D721Med (cell line): ENCODE data around the gene KYNU.
"Not testable (repeated sequence)": the region's sequence is repeated elsewhere in the genome, so short reads cannot be mapped to it uniquely, and the experiment has no call there.

Source experiments
- DNase-seq: peaks from one replicate; pipeline ENCODE4 v3.0.0; 2011; ENCODE audit warnings: low spot score; ENCODE audit not compliant: insufficient read length
- FAIRE-seq: peaks from 2 replicates; lab custom pipeline; 2011; peaks lifted over from hg19 to GRCh38; lab: Jason Lieb, UNC
- TF ChIP-seq, protein P1 (sequence below): IDR thresholded peaks from 2 replicates; pipeline ENCODE4 v1.5.1; 2012; ENCODE audit warnings: mild to moderate bottlenecking, control low read depth; ENCODE audit not compliant: insufficient read depth; ENCODE audit errors: missing control alignments

KYNU gene

DNA sequence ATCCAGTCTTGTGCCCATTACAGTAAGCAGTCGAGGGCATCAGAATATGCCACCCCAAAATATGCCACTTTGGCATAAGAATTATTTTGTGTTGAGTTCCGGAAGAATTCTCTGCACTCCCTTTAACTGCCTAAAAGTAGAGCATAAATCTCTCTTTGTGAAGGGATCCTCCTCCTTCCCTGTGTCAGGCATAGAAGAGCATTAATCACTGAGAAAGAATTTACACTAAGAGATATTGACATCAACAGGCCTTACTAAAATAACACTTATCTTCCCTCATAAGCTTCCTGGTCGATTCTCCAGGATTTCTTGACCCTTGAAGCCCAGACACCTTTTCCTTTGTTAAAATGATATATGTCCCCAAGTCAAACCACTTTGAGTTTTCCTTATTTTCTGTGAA is 27.6 kb upstream of the KYNU start:
- TF ChIP-seq, protein P1, sequence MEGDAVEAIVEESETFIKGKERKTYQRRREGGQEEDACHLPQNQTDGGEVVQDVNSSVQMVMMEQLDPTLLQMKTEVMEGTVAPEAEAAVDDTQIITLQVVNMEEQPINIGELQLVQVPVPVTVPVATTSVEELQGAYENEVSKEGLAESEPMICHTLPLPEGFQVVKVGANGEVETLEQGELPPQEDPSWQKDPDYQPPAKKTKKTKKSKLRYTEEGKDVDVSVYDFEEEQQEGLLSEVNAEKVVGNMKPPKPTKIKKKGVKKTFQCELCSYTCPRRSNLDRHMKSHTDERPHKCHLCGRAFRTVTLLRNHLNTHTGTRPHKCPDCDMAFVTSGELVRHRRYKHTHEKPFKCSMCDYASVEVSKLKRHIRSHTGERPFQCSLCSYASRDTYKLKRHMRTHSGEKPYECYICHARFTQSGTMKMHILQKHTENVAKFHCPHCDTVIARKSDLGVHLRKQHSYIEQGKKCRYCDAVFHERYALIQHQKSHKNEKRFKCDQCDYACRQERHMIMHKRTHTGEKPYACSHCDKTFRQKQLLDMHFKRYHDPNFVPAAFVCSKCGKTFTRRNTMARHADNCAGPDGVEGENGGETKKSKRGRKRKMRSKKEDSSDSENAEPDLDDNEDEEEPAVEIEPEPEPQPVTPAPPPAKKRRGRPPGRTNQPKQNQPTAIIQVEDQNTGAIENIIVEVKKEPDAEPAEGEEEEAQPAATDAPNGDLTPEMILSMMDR, result no peak
- DNase-seq, result no peak
- FAIRE-seq, result no peak

GRCh38 chr2:142853912-142854311 is 23.6 kb upstream of the KYNU start:
- TF ChIP-seq, protein P1, result no peak
- FAIRE-seq (no peak), DNase-seq (no peak)

DNA sequence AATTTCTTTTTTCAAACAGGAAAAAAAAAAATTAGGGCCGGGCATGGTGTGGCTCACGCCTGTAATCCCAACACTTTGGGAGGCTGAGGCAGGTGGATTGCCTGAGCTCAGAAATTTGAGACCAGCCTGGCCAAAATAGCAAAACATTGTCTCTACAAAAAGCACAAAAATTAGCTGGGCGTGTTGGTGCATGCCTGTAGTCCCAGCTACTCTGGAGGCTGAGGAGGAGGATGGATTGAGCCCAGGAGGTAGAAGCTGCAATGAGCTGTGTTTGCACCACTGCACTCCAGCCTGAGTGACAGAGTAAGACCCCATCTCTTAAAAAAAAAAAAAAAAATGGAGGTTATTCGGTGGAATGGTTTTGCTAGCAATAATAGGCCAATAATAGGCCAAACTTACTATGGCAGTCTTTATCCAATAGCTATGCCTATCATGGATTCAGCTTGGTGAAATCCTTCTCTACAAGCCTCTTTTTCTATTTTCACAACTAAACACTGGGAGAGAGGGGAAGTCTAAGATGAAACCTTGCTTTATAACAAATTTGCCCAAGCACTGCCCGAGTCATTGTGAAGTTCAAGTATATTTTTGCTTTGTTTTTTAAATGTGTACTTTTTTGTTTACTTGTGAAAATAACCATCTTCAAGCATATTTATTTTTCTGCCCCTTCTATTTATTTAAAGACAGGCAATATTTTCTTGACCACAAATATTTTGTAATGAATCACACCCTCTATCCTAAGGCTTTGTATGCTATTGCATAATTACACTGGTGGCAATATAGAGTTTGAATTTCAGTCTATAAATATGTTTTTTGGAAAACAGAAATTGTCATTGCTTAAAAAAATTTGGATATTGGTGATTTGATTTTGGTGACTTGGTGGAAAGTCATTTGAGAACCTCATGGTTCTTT is 20.0 kb upstream of the KYNU start:
- TF ChIP-seq, protein P1, result no peak
- DNase-seq (no peak), FAIRE-seq (no peak)

DNA sequence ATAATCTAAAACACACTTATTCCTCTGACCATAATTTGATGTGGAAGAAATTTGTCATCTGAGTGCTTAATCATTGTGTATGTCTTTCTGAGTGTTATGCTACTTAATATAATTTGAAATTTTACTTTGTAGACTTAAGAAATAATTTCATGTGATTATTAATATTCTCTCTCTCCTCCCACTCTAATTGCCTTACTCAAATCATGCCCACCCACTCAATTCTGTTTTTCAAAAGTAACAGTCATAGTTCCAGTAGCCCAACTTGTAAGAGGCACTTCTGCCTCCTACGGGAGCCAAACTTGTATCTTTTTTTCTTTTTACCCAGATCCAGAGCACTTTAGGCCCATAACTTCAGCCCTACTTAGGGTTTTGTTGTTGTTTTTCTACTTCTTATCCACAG is 18.5 kb upstream of the KYNU start:
- FAIRE-seq (no peak), DNase-seq (no peak)
- TF ChIP-seq, protein P1, result no peak

DNA sequence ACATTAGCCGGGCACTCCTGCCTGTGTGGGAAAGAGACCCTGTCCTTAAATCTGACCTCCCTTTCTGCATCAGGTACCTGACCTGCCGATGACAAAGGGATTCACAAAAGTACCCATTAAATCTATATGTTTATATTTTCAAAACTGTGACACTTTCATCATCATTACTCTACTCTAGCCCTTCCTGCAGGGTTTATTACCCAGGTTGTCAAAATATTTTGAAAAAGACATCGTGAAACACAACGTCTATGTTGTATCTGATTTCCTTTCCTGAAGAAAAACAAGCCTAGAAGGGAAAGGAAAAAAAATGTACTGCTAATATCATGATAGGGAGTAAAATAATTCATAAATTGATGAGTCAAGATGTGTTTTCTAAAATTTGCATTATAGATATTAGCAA is 15.2 kb upstream of the KYNU start:
- TF ChIP-seq, protein P1, result no peak
- DNase-seq (no peak), FAIRE-seq (no peak)

- TF ChIP-seq, protein P1, result no peak
- DNase-seq (no peak), FAIRE-seq (no peak)
Measured at GRCh38 chr2:142862847-142863246, 14.6 kb upstream of the KYNU start.

DNA sequence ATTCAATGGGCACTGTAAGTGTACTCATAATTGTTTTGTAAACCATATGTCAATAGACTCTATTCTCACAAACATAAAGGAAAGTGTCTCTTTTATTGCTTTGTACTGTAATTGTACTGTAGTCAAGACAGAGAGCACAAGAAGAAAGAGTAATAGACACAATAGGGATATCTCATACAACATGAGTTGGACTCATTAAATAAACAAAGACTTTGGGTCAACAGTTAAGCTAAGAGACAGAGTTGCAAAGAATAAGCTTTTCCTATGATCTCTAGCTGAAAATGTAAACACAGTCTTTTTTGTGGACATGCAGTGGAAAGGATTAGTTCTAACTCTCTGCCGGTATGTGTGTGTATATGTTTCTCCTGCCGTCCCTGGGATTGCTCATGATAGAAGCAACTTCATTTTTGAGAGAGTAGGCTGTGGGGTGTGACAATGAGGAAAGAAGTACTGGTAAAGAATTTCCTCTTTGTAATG is 13.9 kb upstream of the KYNU start:
- TF ChIP-seq, protein P1, result no peak
- DNase-seq (no peak), FAIRE-seq (no peak)

GRCh38 chr2:142864605-142865004 is 12.9 kb upstream of the KYNU start:
- not testable (repeated sequence) for FAIRE-seq

More at GRCh38 chr2:142864605-142865004, 12.9 kb upstream of the KYNU start:
- not testable (repeated sequence) for DNase-seq
